Measurements from ENCODE around the gene OR5P2.
"Not testable (repeated sequence)": the region's sequence is repeated elsewhere in the genome, so short reads cannot be mapped to it uniquely, and the experiment has no call there.

The OR5P2 gene

DNA sequence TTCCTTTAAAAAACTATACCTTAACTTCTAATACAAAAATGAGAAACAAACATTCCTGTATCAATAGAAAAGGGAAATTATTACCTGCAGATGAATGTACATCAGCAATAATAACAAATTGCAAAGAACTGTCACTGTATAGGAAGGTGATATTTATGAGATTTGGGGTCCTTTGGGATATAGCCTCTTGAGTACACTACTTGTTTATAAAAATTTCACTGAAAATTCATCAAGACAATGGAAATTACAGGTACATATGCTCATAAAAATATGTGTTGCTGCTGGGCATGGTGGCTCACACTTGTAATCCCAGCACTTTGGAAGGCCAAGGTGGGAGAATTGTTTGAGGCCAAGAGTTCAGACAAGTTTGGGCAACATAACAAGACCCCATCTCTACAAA, 34.0 kb upstream of the OR5P2 start, which contains the start of gene OR5P3:
Gene OR5P3 (minus strand): TSS at position 101 of the 400 bp plus-strand sequence.
- Histone ChIP-seq H3K9me3 (ENCODE audit: severe bottlenecking) (no peaks in the 10 kb centered on the region), H3K27ac (no peak within 1 kb of the TSS), H3K27me3 (ENCODE audit: insufficient read depth, low read depth, severe bottlenecking) (peaks cover 19% of the 10 kb centered on the region), H3K4me3 (ENCODE audit: low read depth, low read length) (no peak within 1 kb of the TSS), H3K36me3 (no peaks in the 10 kb centered on the region)
- DNase-seq, result no peak
- TF ChIP-seq, protein P1, sequence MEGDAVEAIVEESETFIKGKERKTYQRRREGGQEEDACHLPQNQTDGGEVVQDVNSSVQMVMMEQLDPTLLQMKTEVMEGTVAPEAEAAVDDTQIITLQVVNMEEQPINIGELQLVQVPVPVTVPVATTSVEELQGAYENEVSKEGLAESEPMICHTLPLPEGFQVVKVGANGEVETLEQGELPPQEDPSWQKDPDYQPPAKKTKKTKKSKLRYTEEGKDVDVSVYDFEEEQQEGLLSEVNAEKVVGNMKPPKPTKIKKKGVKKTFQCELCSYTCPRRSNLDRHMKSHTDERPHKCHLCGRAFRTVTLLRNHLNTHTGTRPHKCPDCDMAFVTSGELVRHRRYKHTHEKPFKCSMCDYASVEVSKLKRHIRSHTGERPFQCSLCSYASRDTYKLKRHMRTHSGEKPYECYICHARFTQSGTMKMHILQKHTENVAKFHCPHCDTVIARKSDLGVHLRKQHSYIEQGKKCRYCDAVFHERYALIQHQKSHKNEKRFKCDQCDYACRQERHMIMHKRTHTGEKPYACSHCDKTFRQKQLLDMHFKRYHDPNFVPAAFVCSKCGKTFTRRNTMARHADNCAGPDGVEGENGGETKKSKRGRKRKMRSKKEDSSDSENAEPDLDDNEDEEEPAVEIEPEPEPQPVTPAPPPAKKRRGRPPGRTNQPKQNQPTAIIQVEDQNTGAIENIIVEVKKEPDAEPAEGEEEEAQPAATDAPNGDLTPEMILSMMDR (IDR thresholded peaks at IDR 0.05; ENCODE audit: low read depth, low read length), result no peak

GRCh38 chr11:7826324-7826723, 29.6 kb upstream of the OR5P2 start:
- Histone ChIP-seq H3K27me3 (ENCODE audit: insufficient read depth, low read depth, severe bottlenecking) (peaks cover 11% of the 10 kb centered on the region), H3K4me3 (ENCODE audit: low read depth, low read length) (no peak overlapping the region), H3K27ac (no peak overlapping the region), H3K9me3 (ENCODE audit: severe bottlenecking) (no peaks in the 10 kb centered on the region), H3K36me3 (no peaks in the 10 kb centered on the region)
- TF ChIP-seq, protein P1 (IDR thresholded peaks at IDR 0.05; ENCODE audit: low read depth, low read length), result no peak
- no peak for DNase-seq

- not testable (repeated sequence) for H3K27me3 ChIP-seq (ENCODE audit: insufficient read depth, low read depth, severe bottlenecking); H3K9me3 ChIP-seq (ENCODE audit: severe bottlenecking); H3K4me3 ChIP-seq (ENCODE audit: low read depth, low read length)
These were observed 23.7 kb upstream of the OR5P2 start for GRCh38 chr11:7820417-7820816.

DNA sequence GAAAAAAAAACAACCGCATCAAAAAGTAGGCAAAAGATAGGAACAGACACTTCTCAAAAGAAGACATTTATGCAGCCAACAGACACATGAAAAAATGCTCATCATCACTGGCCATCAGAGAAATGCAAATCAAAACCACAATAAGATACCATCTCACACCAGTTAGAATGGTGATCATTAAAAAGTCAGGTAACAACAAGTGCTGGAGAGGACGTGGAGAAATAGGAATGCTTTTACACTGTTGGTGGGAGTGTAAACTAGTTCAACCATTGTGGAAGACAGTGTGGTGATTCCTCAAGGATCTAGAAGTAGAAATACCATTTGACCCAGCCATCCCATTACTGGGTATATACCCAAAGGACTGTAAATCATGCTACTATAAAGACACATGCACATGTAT, 18.2 kb upstream of the OR5P2 start:
- H3K27me3 ChIP-seq (ENCODE audit: insufficient read depth, low read depth, severe bottlenecking); H3K36me3 ChIP-seq; H3K9me3 ChIP-seq (ENCODE audit: severe bottlenecking); H3K27ac ChIP-seq; DNase-seq; H3K4me3 ChIP-seq (ENCODE audit: low read depth, low read length): not testable (repeated sequence)

More at GRCh38 chr11:7820417-7820816, 23.7 kb upstream of the OR5P2 start:
- DNase-seq, H3K36me3 ChIP-seq, H3K27ac ChIP-seq: not testable (repeated sequence)

DNA sequence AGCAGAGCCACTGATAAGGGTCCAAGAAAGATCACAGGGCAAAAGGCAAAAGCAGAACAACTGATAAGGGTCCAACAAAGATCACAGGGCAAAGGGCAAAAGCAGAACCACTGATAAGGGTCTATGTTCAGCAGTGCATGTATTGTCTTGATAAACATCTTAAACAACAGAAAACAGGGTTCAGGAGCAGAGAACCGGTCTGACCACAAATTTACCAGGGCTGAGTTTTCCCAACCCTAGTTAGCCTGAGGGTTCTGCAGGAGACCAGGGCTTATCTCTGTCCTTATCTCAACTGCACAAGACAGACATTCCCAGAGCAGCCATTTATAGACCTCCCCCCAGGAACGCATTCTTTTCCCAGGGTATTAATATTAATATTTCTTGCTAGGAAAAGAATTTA, 13.6 kb upstream of the OR5P2 start:
- not testable (repeated sequence) for H3K27me3 ChIP-seq (ENCODE audit: insufficient read depth, low read depth, severe bottlenecking); H3K4me3 ChIP-seq (ENCODE audit: low read depth, low read length); DNase-seq; H3K9me3 ChIP-seq (ENCODE audit: severe bottlenecking); H3K27ac ChIP-seq; H3K36me3 ChIP-seq

DNA sequence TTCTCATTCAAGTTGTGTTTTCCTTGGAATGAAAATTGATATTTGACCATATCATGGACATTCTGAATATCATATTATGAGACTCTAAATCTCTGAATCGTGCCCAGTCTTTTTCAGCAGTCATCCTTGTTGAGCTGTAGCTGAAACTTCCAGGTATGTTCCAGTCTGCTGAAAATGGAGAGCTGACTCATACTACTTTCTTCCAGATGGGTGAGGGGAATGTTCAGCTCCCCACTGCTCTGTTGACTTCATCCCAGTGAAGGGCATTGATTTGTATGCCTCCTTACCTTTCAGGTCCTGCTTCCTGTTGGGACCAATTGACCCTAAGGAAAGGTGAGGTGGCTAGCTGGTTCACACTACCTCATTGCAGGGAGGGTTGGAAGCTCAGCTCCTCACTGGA, 3.5 kb downstream of the OR5P2 start:
- Histone ChIP-seq H3K27ac (no peak overlapping the region), H3K27me3 (ENCODE audit: insufficient read depth, low read depth, severe bottlenecking) (peaks cover 8% of the 10 kb centered on the region), H3K9me3 (ENCODE audit: severe bottlenecking) (no peaks in the 10 kb centered on the region), H3K36me3 (no peaks in the 10 kb centered on the region), H3K4me3 (ENCODE audit: low read depth, low read length) (no peak overlapping the region)
- no peak for DNase-seq
- TF ChIP-seq, protein P1 (IDR thresholded peaks at IDR 0.05; ENCODE audit: low read depth, low read length), result no peak

- Histone ChIP-seq H3K27me3 (ENCODE audit: insufficient read depth, low read depth, severe bottlenecking) (peaks cover 6% of the 10 kb centered on the region), H3K4me3 (ENCODE audit: low read depth, low read length) (no peak overlapping the region), H3K36me3 (no peaks in the 10 kb centered on the region), H3K27ac (no peak overlapping the region), H3K9me3 (ENCODE audit: severe bottlenecking) (no peaks in the 10 kb centered on the region)
- TF ChIP-seq, protein P1 (IDR thresholded peaks at IDR 0.05; ENCODE audit: low read depth, low read length), result no peak
- no peak for DNase-seq
These were observed 9.5 kb downstream of the OR5P2 start for GRCh38 chr11:7787239-7787638.

Data from WERI-Rb-1 (cell line).